GM10847 (cell line): ENCODE data around the gene GLCE.

Experiments used
- POLR2A ChIP-seq: IDR thresholded peaks from 2 replicates; pipeline ENCODE4 v1.6.1; 2011; ENCODE audit not compliant: insufficient read length; ENCODE audit errors: extremely low read depth

GLCE gene

GRCh38 chr15:69253156-69253555, 92.7 kb downstream of the GLCE start:
- TF ChIP-seq POLR2A, result no peak

GRCh38 chr15:69265347-69265955, 105.0 kb downstream of the GLCE start:
- no peak for TF ChIP-seq POLR2A

- TF ChIP-seq POLR2A, result no peak
These were observed 110.8 kb downstream of the GLCE start for GRCh38 chr15:69271217-69271616.

GRCh38 chr15:69272139-69272538, 111.7 kb downstream of the GLCE start:
- no peak for TF ChIP-seq POLR2A

- TF ChIP-seq POLR2A, result no peak
These were observed 112.5 kb downstream of the GLCE start for GRCh38 chr15:69272891-69273290.

- no peak for TF ChIP-seq POLR2A
These were observed 114.7 kb downstream of the GLCE start for GRCh38 chr15:69275074-69275670.

GRCh38 chr15:69275933-69276560, 115.6 kb downstream of the GLCE start:
- no peak for TF ChIP-seq POLR2A

GRCh38 chr15:69277316-69277715, 116.9 kb downstream of the GLCE start:
- no peak for TF ChIP-seq POLR2A

GRCh38 chr15:69279636-69280035, 119.2 kb downstream of the GLCE start:
- no peak for TF ChIP-seq POLR2A

GRCh38 chr15:69280783-69281182, 120.3 kb downstream of the GLCE start:
- TF ChIP-seq POLR2A, result no peak

- TF ChIP-seq POLR2A, result no peak
These were observed 121.8 kb downstream of the GLCE start for GRCh38 chr15:69282104-69282743.

GRCh38 chr15:69285834-69286233, 125.4 kb downstream of the GLCE start:
- no peak for TF ChIP-seq POLR2A

- TF ChIP-seq POLR2A, result no peak
These were observed 127.6 kb downstream of the GLCE start for GRCh38 chr15:69288011-69288410.

GRCh38 chr15:69288531-69289341, 128.3 kb downstream of the GLCE start:
- no peak for TF ChIP-seq POLR2A
